MM.1S (cell line): ENCODE data around the gene C20orf173.

Experiments used
- DNase-seq: peaks from one replicate; pipeline ENCODE4 v3.0.0-alpha.2; 2015
- H2AFZ ChIP-seq: fragments of 300-600 bp; sonication (generic); 2 replicates; pipeline ENCODE4 v1.6.0; 2016; ENCODE audit warnings: antibody characterized with exemption, low read length
- H3F3A ChIP-seq: fragments of 300-600 bp; sonication (generic); 2 replicates; pipeline ENCODE4 v1.6.1; 2016; ENCODE audit warnings: mild to moderate bottlenecking, antibody characterized with exemption, low read length, moderate library complexity, mixed read lengths; ENCODE audit not compliant: insufficient read depth
- H3K27ac ChIP-seq: fragments of 300-600 bp; sonication (generic); 2 replicates; pipeline ENCODE4 v1.5.1; 2016; ENCODE audit warnings: mild to moderate bottlenecking, low read length
- H3K27me3 ChIP-seq: fragments of 300-600 bp; sonication (generic); replicated peaks from 2 replicates; pipeline ENCODE4 v1.6.0; 2016; ENCODE audit warnings: low read length; ENCODE audit not compliant: insufficient read depth
- H3K36me3 ChIP-seq: fragments of 300-600 bp; sonication (generic); replicated peaks from 2 replicates; pipeline ENCODE4 v1.6.1; 2016; ENCODE audit warnings: mild to moderate bottlenecking, low read length, mixed read lengths; ENCODE audit not compliant: insufficient read depth
- H3K4me1 ChIP-seq: fragments of 300-600 bp; sonication (generic); 2 replicates; pipeline ENCODE4 v1.6.1; 2016; ENCODE audit warnings: low read length, mixed read lengths
- H3K4me2 ChIP-seq: fragments of 300-600 bp; sonication (generic); 2 replicates; pipeline ENCODE4 v1.6.0; 2016; ENCODE audit warnings: low read depth, low read length
- H3K4me3 ChIP-seq: fragments of 300-600 bp; sonication (generic); 2 replicates; pipeline ENCODE4 v1.5.1; 2016; ENCODE audit warnings: low read length, mixed read lengths
- H3K79me2 ChIP-seq: fragments of 300-600 bp; sonication (generic); 2 replicates; pipeline ENCODE4 v1.6.1; 2016; ENCODE audit warnings: mixed run types, low read length, mixed read lengths
- H3K9ac ChIP-seq: fragments of 300-600 bp; sonication (generic); 2 replicates; pipeline ENCODE4 v1.6.1; 2016; ENCODE audit warnings: low read length, mixed read lengths
- H3K9me2 ChIP-seq: fragments of 300-600 bp; sonication (generic); replicated peaks from 2 replicates; pipeline ENCODE4 v1.6.1; 2016; ENCODE audit warnings: mild to moderate bottlenecking, low read length, mixed read lengths; ENCODE audit not compliant: insufficient read depth
- H3K9me3 ChIP-seq: fragments of 300-600 bp; sonication (generic); replicated peaks from 2 replicates; pipeline ENCODE4 v1.6.1; 2016; ENCODE audit warnings: mild to moderate bottlenecking, low read length, mixed read lengths; ENCODE audit not compliant: insufficient read depth
- H4K20me1 ChIP-seq: fragments of 300-600 bp; sonication (generic); 2 replicates; pipeline ENCODE4 v1.6.1; 2016; ENCODE audit warnings: mild to moderate bottlenecking, low read length, moderate library complexity, mixed read lengths; ENCODE audit not compliant: insufficient read depth
- EZH2 ChIP-seq: fragments of 300-600 bp; sonication (generic); optimal IDR thresholded peaks from 2 replicates; pipeline ENCODE3; 2017; ENCODE audit warnings: low read depth, mild to moderate bottlenecking, antibody characterized with exemption, low read length, mixed read lengths
- EZH2phosphoT487 ChIP-seq: fragments of 300-600 bp; sonication (generic); IDR thresholded peaks from 2 replicates; pipeline ENCODE4 v1.6.1; 2018; ENCODE audit warnings: antibody characterized with exemption, low read length
- TF ChIP-seq, protein P1 (sequence below): fragments of 300-600 bp; sonication (generic); IDR thresholded peaks from 2 replicates; pipeline ENCODE4 v1.5.1; 2016; ENCODE audit warnings: antibody characterized with exemption, low read length, mixed read lengths

Gene C20orf173

DNA sequence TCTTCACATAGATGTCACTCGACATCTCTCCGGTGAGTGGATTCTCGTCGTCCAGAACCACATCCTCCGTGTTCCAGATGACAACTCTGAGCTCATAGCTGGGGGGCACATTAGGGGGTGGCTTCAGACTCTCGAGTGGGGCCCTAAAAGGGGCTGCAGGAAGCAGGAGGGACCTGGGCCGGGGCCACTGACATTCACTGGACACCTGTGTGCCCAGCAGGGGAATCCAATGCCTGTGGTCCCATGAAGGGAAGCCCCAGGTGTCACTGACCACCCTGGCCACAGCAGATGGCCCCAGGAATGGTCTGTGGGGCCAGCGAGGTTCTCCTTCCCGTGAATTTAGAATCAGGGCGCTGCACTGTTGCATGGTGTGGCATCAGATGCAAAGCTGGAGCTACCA is 31.1 kb upstream of the C20orf173 start:
- Histone ChIP-seq H3K4me2 (no peak overlapping the region), H3K9me3 (no peaks in the 10 kb centered on the region), H3K27me3 (no peaks in the 10 kb centered on the region), H3K27ac (no peak overlapping the region), H3K4me3 (no peak overlapping the region), H3K4me1 (no peaks in the 10 kb centered on the region), H3K9me2 (no peaks in the 10 kb centered on the region), H3K36me3 (no peaks in the 10 kb centered on the region), H3K79me2 (no peaks in the 10 kb centered on the region), H3F3A (no peaks in the 10 kb centered on the region), H2AFZ (no peak overlapping the region), H3K9ac (no peak overlapping the region), H4K20me1 (no peaks in the 10 kb centered on the region)
- TF ChIP-seq EZH2: no peak
- TF ChIP-seq EZH2phosphoT487: no peak
- TF ChIP-seq, protein P1, sequence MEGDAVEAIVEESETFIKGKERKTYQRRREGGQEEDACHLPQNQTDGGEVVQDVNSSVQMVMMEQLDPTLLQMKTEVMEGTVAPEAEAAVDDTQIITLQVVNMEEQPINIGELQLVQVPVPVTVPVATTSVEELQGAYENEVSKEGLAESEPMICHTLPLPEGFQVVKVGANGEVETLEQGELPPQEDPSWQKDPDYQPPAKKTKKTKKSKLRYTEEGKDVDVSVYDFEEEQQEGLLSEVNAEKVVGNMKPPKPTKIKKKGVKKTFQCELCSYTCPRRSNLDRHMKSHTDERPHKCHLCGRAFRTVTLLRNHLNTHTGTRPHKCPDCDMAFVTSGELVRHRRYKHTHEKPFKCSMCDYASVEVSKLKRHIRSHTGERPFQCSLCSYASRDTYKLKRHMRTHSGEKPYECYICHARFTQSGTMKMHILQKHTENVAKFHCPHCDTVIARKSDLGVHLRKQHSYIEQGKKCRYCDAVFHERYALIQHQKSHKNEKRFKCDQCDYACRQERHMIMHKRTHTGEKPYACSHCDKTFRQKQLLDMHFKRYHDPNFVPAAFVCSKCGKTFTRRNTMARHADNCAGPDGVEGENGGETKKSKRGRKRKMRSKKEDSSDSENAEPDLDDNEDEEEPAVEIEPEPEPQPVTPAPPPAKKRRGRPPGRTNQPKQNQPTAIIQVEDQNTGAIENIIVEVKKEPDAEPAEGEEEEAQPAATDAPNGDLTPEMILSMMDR: no peak
- no peak for DNase-seq

DNA sequence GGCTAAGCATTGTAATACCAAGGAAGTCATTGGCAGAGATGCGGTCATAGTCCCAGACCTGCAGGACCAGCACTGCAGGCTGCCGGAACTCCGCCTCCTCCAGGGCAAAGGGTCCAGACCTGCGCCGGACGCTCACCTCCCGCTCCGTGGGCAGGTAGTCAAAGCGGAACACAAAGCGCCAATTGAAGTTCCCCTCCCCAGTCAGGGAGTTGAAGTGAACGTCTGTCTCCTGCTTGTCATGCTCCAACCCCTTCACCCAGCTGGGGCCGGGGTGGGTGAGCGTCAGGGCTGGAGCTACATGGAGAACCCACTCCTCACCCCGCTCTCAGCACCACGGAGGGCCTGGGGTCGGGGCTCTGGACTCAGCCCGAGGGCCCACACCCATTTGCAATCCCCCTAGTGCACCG is 30.7 kb upstream of the C20orf173 start:
- Histone ChIP-seq H3K4me1 (no peaks in the 10 kb centered on the region), H3K4me2 (no peak overlapping the region), H3K4me3 (no peak overlapping the region), H3K9me3 (no peaks in the 10 kb centered on the region), H3K9ac (no peak overlapping the region), H3K9me2 (no peaks in the 10 kb centered on the region), H3K79me2 (no peaks in the 10 kb centered on the region), H3K27ac (no peak overlapping the region), H4K20me1 (no peaks in the 10 kb centered on the region), H2AFZ (no peak overlapping the region), H3F3A (no peaks in the 10 kb centered on the region), H3K27me3 (no peaks in the 10 kb centered on the region), H3K36me3 (no peaks in the 10 kb centered on the region)
- no peak for DNase-seq
- TF ChIP-seq, protein P1: no peak
- no peak for TF ChIP-seq EZH2phosphoT487
- TF ChIP-seq EZH2: no peak

DNA sequence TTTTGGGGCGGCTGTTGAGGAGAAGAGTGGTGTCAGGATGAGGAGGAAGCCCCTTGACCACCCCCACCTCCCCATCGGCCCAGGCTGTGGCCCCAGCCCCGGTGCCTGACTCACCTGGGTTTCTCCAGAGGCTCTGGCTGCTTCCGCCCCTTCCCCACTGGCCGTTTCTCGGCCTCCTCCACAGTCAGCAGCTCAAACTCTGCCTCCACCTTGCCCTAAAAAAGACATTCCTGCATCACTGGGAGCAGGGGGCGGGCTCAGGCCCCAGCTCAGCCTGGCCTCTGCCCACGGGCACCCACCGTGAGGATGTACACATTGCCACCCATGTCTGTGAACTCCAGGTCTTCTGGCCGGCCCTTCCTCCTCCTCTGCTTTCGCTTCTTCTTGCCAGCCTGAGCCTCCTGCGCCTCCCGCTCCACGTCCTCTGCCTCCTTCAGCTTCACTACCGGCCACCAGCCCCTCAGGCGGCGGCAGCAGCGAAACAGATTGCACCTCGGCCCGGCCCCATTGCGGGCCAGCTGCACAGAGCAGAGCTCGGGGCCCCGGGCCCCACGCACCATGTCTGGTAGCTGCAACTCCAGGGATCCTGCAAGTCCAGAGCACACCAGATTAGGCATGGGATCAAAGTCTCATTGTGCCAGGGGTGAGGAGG is 29.7 kb upstream of the C20orf173 start:
- H3K79me2 ChIP-seq: no peaks in the 10 kb centered on the region
- H3K4me1 ChIP-seq: no peaks in the 10 kb centered on the region

More for the DNA sequence above, 29.7 kb upstream of the C20orf173 start:
- no peaks in the 10 kb centered on the region for H3K27me3 ChIP-seq
- no peak overlapping the region for H2AFZ ChIP-seq
- H3K9me2 ChIP-seq: no peaks in the 10 kb centered on the region
- H3K9ac ChIP-seq: no peak overlapping the region
- H3K9me3 ChIP-seq: no peaks in the 10 kb centered on the region
- H3K4me3 ChIP-seq: no peak overlapping the region
- no peaks in the 10 kb centered on the region for H4K20me1 ChIP-seq
- H3K27ac ChIP-seq: no peak overlapping the region
- no peak overlapping the region for H3K4me2 ChIP-seq
- no peaks in the 10 kb centered on the region for H3F3A ChIP-seq
- DNase-seq: no peak
- no peak for TF ChIP-seq EZH2phosphoT487
- TF ChIP-seq, protein P1: no peak
- TF ChIP-seq EZH2: no peak
- no peaks in the 10 kb centered on the region for H3K36me3 ChIP-seq
